ENCODE data around the gene SF3B4.

The SF3B4 gene

DNA sequence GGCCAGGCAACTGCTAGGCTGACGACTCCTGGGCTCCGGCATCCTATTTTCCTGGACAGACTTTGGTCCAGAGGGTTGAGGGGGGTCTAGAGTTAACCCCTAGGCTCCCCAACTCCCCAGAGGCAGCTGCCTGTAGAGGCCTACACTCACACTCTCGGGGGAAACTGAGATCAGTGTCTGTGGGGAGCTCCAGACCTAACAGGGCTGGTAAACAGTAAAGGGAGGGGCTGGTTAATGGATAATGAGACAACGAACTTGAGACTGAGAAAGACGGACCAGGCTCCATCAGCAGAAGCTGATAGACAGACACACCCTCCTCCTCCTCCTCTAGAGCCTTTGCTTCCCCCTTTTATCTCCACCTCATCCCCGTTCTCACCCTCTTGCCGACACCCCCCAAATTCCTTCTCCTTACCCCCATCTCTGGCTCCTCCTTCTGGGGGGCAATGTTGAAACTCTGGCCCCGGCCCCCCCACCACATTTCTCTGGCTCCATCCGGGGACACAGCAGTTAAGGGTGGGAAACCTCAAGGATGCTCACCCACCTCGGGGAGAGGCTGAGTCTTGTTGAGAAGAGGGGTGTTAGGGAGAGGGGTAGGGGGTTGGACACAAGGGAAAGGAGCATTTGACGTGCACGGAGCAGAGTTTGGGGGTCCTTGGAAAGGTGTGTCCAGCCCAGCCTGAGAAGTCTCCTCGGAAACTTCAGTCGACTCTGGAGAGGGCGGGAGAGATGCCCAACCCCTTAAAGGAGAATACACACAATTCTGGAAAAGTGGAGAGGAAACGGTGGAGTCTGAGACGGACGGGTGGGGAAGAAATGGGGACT is 8.8 kb upstream of the SF3B4 start, which contains the start of gene MTMR11:
Gene MTMR11 (minus strand): TSS at position 710 of the 822 bp plus-strand sequence. CDS start 232 bp downstream, at position 478.
- no peak for DNase-seq (ENCODE audit: low read depth, low spot score)
- no peak within 1 kb of the TSS for H3K4me3 ChIP-seq (ENCODE audit: low read length)

DNA sequence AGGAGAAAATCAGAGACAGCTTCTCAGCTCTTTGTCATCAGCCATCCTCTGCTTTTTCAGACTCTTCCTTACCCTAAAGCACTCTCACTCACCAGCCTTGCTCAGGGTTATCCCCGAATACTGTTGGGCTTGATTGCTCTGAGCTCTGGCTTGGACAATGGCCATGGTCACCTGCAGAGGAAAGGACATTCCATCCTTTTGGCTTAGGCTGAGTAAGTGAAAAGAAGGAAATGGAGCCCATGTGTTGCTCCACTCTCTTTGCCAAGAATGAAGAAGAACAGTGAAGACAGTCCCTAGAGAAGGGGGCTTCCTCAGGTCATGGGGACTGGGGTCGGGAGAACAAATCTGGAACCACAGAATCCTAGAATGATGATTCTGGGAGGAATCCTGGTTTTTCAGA is 6.8 kb upstream of the SF3B4 start:
- DNase-seq (ENCODE audit: low read depth, low spot score): no peak
- H3K4me3 ChIP-seq (ENCODE audit: low read length): no peak overlapping the region

- no peak overlapping the region for H3K4me3 ChIP-seq (ENCODE audit: low read length)
- DNase-seq (ENCODE audit: low read depth, low spot score): no peak
Observed at GRCh38 chr1:149933208-149933607, 5.6 kb upstream of the SF3B4 start.

DNA sequence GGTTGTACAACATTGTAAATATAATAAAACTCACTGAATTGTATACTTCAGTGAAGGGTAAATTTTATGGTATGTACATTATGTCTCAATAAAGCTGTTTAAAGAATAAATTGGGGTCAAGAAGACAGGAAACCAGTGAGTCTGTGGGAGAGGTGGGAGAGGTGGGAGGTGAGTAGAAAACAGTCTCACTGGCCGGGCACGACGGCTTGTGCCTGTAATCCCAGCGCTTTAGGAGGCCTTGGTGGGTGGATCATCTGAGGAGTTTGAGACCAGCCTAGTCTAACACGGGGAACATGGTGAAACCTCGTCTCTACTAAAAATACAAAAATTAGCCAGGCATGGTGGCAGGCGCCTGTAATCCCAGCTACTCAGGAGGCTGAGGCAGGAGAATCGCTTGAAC is 4.9 kb upstream of the SF3B4 start:
- H3K4me3 ChIP-seq (ENCODE audit: low read length): no peak overlapping the region
- no peak for DNase-seq (ENCODE audit: low read depth, low spot score)

DNA sequence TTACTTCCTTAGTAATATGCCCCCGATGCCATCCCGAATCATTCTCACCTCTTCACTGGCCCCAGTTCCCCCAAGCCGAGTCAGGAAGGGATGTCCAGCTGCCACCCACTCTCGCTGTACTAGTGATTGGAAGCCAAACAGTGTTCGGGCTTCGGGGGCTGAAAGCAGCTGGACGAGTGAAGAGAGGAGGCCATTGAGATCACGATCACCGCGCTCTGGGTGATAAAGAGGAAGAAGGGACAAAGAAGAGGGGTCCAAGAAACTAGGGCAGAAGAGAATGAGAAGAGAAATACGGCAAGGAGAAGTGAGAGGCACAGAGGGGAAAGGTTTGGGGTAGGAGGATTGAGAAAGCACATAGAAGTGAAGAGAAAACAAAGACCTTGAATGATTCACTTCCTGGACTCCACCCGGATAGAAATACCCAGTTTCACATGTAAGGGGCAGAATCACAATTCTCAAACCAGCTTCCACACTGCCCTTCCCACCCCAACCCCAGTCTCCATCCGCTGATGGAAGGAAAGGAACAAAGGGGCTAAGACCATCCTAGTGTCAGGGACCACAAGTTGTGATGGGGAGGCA is 3.7 kb upstream of the SF3B4 start:
- no peak overlapping the region for H3K4me3 ChIP-seq (ENCODE audit: low read length)
- DNase-seq (ENCODE audit: low read depth, low spot score): no peak

DNA sequence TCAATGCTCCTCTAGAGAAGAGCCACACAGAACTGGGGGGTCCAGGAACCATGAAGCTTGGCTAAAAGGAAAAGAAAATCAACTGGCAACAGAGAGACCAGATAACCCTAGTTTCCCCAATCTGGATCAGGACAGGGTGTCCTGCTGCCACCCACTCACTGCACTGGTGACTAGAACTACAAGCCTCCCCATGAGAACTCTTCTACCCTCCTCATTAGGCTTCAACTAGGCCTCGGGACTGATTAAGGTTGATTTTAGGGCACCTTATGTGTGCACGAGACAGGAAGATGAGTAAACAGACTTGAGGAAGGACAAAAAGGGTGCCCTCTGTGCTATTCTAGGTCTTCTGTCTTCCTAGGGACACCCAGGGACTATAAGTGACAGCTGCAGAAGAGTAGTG is 2.3 kb upstream of the SF3B4 start:
- H3K4me3 ChIP-seq (ENCODE audit: low read length): no peak overlapping the region
- no peak for DNase-seq (ENCODE audit: low read depth, low spot score)

- no peak for DNase-seq (ENCODE audit: low read depth, low spot score)
- peak overlapping the region; percentile 95 for H3K4me3 ChIP-seq (ENCODE audit: low read length)
Observed at GRCh38 chr1:149928401-149928724, 760 bp upstream of the SF3B4 start.

DNA sequence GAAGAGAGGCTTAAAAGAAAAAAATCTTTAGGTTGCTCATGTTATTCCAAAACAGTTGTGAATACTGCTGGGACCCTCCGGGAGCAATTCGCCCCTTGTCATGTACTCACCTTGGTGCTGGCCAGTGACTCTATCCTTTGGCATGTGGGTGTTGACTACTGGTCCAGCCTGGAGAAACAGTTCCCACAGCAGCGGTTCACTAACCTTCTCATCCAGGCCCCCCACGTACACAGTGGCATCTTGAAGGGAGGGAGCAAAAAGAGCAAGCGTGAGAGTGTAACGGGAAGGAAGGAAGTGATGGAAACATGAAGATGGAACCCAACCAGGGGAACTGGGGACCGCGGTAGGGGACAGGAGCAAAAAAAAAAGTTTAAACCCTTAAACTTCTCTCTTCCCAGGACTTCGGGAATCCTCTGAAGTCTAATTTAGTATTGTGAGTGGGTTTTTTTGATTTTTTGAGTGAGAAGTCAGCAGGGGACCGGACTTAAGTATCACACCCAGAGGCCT is 494 bp downstream of the SF3B4 start:
- H3K4me3 ChIP-seq (ENCODE audit: low read length): peak overlapping the region; percentile 95
- DNase-seq (ENCODE audit: low read depth, low spot score): no peak

DNA sequence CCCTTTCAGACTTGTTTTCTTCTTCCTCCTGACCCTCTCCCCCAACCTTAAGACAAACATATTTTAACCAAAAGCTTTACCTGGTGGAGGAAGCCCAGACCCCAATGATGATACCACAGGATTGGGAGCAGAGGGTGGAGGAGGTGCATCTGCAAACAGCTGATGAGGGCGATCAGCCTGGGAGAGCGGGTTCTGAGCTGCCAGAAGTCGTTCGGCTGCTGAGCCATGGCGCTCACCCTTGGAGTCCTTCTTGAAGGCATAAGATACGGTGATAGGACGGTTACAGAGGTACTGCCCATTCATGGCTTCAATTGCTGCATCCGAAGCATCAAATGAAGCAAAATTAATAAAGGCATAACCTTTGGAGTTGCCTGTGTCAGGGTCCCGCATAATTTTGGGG is 1.3 kb downstream of the SF3B4 start:
- no peak for DNase-seq (ENCODE audit: low read depth, low spot score)
- peak overlapping the region; percentile 95 for H3K4me3 ChIP-seq (ENCODE audit: low read length)

DNA sequence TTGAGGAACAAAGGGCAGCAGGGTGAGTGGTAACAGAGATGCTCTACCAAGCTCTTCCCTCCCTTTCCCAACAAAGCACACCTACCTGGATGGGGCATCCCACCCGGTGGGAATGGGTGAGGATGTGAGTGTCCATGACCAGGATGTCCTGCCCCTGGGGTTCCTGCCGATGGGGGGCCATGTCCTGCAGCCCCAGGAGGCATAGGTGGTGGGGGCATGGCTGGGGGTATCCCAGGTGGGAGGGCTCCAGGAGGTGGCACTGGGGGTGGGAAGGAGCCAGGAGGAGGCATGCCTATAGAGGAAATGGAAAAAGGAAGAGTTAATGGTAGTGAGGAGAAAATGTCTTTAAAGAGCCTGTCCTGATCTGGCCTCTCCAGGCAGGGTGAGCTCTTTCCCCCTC is 1.9 kb downstream of the SF3B4 start:
- H3K4me3 ChIP-seq (ENCODE audit: low read length): 0 out of 2 replicates have a peak overlapping the region, but pooled peaks have one; percentile 95
- DNase-seq (ENCODE audit: low read depth, low spot score): no peak

GRCh38 chr1:149925345-149925744 is 2.3 kb downstream of the SF3B4 start:
- no peak overlapping the region for H3K4me3 ChIP-seq (ENCODE audit: low read length)
- DNase-seq (ENCODE audit: low read depth, low spot score): no peak

- no peak overlapping the region for H3K4me3 ChIP-seq (ENCODE audit: low read length)
- no peak for DNase-seq (ENCODE audit: low read depth, low spot score)
Observed at GRCh38 chr1:149923626-149924025, 4.0 kb downstream of the SF3B4 start.

GRCh38 chr1:149917571-149918144 is 9.9 kb downstream of the SF3B4 start, which contains the start of gene SV2A:
SV2A (minus strand) TSS chr1:149917844; CDS start chr1:149913840, 4,004 bp downstream.
- peak; percentile 59 for DNase-seq (ENCODE audit: low read depth, low spot score)
- H3K4me3 ChIP-seq (ENCODE audit: low read length): peak within 1 kb of the TSS; percentile 86

DNA sequence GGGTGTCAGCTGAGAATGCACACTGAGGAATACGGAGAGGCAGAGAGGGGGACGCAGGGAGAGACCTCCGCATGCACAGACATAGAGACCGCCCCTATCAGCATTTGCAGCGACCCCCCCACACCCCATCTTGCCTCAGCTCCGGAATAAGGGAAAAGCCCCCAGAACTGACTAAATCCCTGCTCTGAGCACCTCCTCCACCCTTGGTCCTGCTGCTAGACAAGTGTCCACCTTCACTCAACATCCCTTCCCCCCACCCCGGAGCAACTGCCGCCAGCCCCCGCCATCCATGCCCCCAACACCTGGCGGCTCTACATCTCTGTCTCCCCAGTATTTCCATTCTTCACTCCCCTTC is 10.7 kb downstream of the SF3B4 start:
- peak overlapping the region; percentile 86 for H3K4me3 ChIP-seq (ENCODE audit: low read length)
- no peak for DNase-seq (ENCODE audit: low read depth, low spot score)

DNA sequence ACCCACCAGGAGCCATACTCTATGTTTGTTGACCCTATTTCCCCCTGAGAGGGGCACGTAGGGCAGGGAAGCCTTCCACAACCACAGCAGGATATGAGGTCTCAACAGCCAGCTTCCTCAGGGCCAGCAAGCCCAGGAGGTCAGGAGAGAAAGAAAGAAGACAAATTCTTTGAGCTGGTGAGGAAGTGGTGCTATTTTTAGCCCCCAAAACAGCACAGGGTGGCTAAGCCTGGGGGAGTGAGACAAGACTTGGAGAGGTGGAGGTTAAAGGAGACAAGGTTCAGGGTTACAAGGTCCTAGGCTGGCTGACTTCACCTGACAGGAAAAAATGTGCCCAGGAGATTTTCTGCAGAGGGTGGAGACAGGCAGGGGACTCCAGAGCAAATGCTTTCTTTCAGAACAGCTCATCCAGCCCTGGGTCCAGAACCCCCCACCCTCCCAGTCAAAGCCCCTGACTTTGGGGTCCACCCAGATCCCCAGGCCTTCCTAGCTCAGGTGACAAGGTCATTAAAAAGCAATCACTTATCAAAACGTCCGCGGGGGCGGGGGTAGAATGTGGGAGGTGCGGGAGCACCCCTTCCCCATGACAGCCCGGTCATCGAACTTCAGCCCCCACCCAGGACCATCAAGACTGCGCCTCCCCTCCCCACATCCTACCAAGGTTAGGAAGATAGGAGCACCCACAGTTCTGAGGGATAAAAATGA is 11.3 kb downstream of the SF3B4 start:
- H3K4me3 ChIP-seq (ENCODE audit: low read length): peak overlapping the region; percentile 86
- no peak for DNase-seq (ENCODE audit: low read depth, low spot score)

DNA sequence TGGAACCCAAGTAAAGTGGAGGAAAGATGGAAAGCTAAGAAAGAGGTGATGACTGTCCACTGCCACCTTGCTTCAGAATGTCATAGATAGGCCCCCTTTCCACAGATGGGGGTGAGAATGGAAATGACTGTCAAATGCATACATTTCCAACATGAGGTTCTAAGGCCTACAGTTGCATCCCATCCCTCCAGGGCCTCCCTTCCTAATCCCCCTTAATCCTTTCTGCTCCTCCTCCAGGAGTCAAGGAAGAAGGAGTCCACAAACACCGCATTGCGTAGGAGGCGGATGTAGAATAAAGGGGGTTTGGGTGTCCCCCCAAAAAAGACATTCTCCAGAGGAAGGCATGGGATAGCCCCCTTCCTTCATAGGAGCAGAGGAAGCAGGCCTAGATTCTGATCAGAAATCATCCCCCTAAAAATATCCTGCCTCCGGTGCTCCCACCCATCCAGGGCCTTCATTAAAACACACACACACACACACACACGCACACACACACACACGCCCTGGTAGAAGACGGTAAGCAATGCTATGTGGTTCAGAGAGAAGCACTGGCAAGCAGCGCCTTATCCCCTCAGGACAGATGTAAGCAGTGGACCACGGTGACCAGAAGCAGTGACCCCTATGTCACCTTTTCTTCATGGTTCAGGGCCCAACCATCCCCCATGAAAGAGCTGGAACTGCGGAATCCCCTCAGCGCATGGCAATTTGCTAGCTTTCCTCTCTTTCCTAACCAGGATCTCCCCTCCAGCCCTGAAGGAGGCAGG is 12.0 kb downstream of the SF3B4 start:
- no peak for DNase-seq (ENCODE audit: low read depth, low spot score)
- no peak overlapping the region for H3K4me3 ChIP-seq (ENCODE audit: low read length)

- H3K4me3 ChIP-seq (ENCODE audit: low read length): no peak overlapping the region
- no peak for DNase-seq (ENCODE audit: low read depth, low spot score)
Observed at GRCh38 chr1:149914545-149914944, 13.1 kb downstream of the SF3B4 start.

- H3K4me3 ChIP-seq (ENCODE audit: low read length): no peak overlapping the region
- DNase-seq (ENCODE audit: low read depth, low spot score): no peak
Observed at GRCh38 chr1:149906570-149907075, 21.0 kb downstream of the SF3B4 start.
